K562 (cell line): ENCODE data around the gene CRYBG1. TPM values are rescaled to one million over a fixed set of nuclear protein-coding genes. Genes with fewer than 3 reads are reported as not detected.
A peak's percentile ranks its signal among the peaks of the same experiment; 100 is the strongest.

Experiments
- ATAC-seq: fragments of 200-7000 bp; cut with Tn5 transposase; 3 replicates; pipeline ENCODE4 v1.9.1; 2020; ENCODE audit warnings: moderate library complexity
- BruUV-seq: library from RNA; stranded (reverse); fragments of 400-500 nt; replicated peaks from 2 replicates; lab custom pipeline; 2021; lab: Mats Ljungman, UMichigan
- CTCF ChIA-PET: fragments of 300-600 bp; formaldehyde crosslinking; extraction: SDS; loops from one replicate; lab custom pipeline; 2021; ENCODE audit warnings: low intra/inter-chr PET ratio; lab: Yijun Ruan, JAX
- POLR2A ChIA-PET: fragments of 300-600, 350-650 bp; sonication (Branson Sonifier 250); formaldehyde crosslinking; extraction: SDS; loops from one replicate; lab custom pipeline; 2021; ENCODE audit warnings: antibody characterized with exemption, inconsistent platforms; lab: Yijun Ruan, JAX
- DNase-seq, 4 experiments: peaks; one replicate each; pipeline versions ENCODE4 v3.0.0 to v3.0.0-alpha.2; 2011 to 2018; ENCODE audit warnings: low spot score in 3 of 4, mixed read lengths in 3 of 4; ENCODE audit errors: extremely low read depth in 1 of 4
- FAIRE-seq: peaks from 2 replicates; lab custom pipeline; 2011; peaks lifted over from hg19 to GRCh38; lab: Jason Lieb, UNC
- H2AFZ ChIP-seq: 2 replicates; pipeline ENCODE4 v1.6.0; 2011; ENCODE audit warnings: low read depth, low read length, control low read depth, inconsistent platforms
- H3K27ac ChIP-seq: fragments of 200-600 bp; 3 replicates; pipeline ENCODE4 v1.8.0; 2011; ENCODE audit warnings: low read depth, mild to moderate bottlenecking, control low read depth, inconsistent platforms, low read length, moderate library complexity, mixed read lengths; ENCODE audit errors: extremely low read depth
- H3K27me3 ChIP-seq, 2 experiments: fragments of 300-600 bp in 1 of 2; 2 replicates in 1 of 2; 3 replicates in 1 of 2; pipeline versions ENCODE4 v1.6.0 to v1.8.0; 2011; ENCODE audit warnings: inconsistent platforms in 2 of 2, low read length in 2 of 2, mild to moderate bottlenecking in 1 of 2, mixed read lengths in 1 of 2, moderate library complexity in 1 of 2; ENCODE audit not compliant: control insufficient read depth in 2 of 2, insufficient read depth in 2 of 2
- H3K36me3 ChIP-seq: fragments of 300-600 bp; 3 replicates; pipeline ENCODE4 v1.8.0; 2011; ENCODE audit warnings: mild to moderate bottlenecking, low read length, inconsistent platforms; ENCODE audit not compliant: control insufficient read depth, insufficient read depth
- H3K4me1 ChIP-seq, 2 experiments: fragments of 200-600 bp in 1 of 2; replicated peaks in 1 of 2; 2 replicates in 1 of 2; 3 replicates in 1 of 2; pipeline versions ENCODE4 v1.5.1 to v1.8.0; 2011; ENCODE audit warnings: inconsistent platforms in 2 of 2, low read length in 2 of 2, mild to moderate bottlenecking in 1 of 2, mixed read lengths in 1 of 2, moderate library complexity in 1 of 2; ENCODE audit not compliant: control insufficient read depth in 2 of 2, insufficient read depth in 2 of 2
- H3K4me2 ChIP-seq: 2 replicates; pipeline ENCODE4 v1.6.1; 2011; ENCODE audit warnings: low read length, control low read depth, inconsistent platforms, mixed read lengths; ENCODE audit not compliant: insufficient read depth
- H3K4me3 ChIP-seq: fragments of 200-600 bp; sonication (generic), shearing (Covaris generic); 2 replicates; pipeline ENCODE4 v1.5.1; 2016; ENCODE audit warnings: control low read depth, inconsistent platforms
- H3K79me2 ChIP-seq: fragments of 200-600 bp; 3 replicates; pipeline ENCODE4 v1.8.0; 2011; ENCODE audit warnings: low read length, inconsistent platforms; ENCODE audit not compliant: control insufficient read depth, insufficient read depth
- H3K9ac ChIP-seq, 2 experiments: 2 replicates each; pipeline versions ENCODE4 v1.6.0 to v1.6.1; 2011; ENCODE audit warnings: low read depth in 2 of 2, low read length in 2 of 2, control low read depth in 1 of 2, inconsistent platforms in 1 of 2, mild to moderate bottlenecking in 1 of 2, mixed read lengths in 1 of 2; ENCODE audit not compliant: insufficient read depth in 1 of 2
- H3K9me1 ChIP-seq: one replicate; pipeline ENCODE4 v1.6.0; 2011; ENCODE audit warnings: inconsistent platforms, mild to moderate bottlenecking, low read length, moderate library complexity; ENCODE audit not compliant: control insufficient read depth, insufficient read depth
- H3K9me3 ChIP-seq: replicated peaks from 2 replicates; pipeline ENCODE4 v1.5.1; 2011; ENCODE audit warnings: low read depth, low read length, inconsistent platforms; ENCODE audit not compliant: control insufficient read depth, insufficient read depth
- H4K20me1 ChIP-seq: replicated peaks from 2 replicates; pipeline ENCODE4 v1.6.1; 2011; ENCODE audit warnings: low read length, inconsistent platforms, mixed read lengths; ENCODE audit not compliant: control insufficient read depth, insufficient read depth
- DACH1 ChIP-seq: fragments of 450-650 bp; IDR thresholded peaks from 2 replicates; pipeline ENCODE4 v1.6.1; 2018; ENCODE audit not compliant: partially characterized antibody
- EHMT2 ChIP-seq: fragments of 450-650 bp; IDR thresholded peaks from 2 replicates; pipeline ENCODE4 v1.6.1; 2018; ENCODE audit warnings: antibody characterized with exemption
- EWSR1 ChIP-seq: fragments of 450-650 bp; IDR thresholded peaks from 2 replicates; pipeline ENCODE4 v1.6.1; 2018; ENCODE audit warnings: borderline replicate concordance, mild to moderate bottlenecking, low read depth, moderate library complexity; ENCODE audit not compliant: partially characterized antibody
- HOXB6 ChIP-seq: fragments of 250-450 bp; sonication (Bioruptor Pico); IDR thresholded peaks from 2 replicates; pipeline ENCODE4 v1.5.1; 2022; ENCODE audit warnings: mild to moderate bottlenecking, borderline replicate concordance
- JUNB ChIP-seq: fragments of 450-650 bp; formaldehyde crosslinking; conservative IDR thresholded peaks from 2 replicates; pipeline ENCODE4 v1.4.0; 2020; ENCODE audit warnings: mild to moderate bottlenecking
- NR3C1 ChIP-seq: sonication (generic); formaldehyde crosslinking; IDR thresholded peaks from 2 replicates; pipeline ENCODE4 v1.8.1; 2022; ENCODE audit warnings: missing genetic modification reagents
- POLR3G ChIP-seq: IDR thresholded peaks from 2 replicates; pipeline ENCODE4 v1.6.1; 2011; ENCODE audit not compliant: insufficient read length, insufficient replicate concordance; ENCODE audit errors: extremely low read depth
- RBM34 ChIP-seq: fragments of 200-400 bp; formaldehyde crosslinking; IDR thresholded peaks from 2 replicates; pipeline ENCODE4 v1.6.1; 2018; ENCODE audit warnings: low read length, borderline replicate concordance; ENCODE audit not compliant: insufficient read depth
- SMC3 ChIP-seq: conservative IDR thresholded peaks from 2 replicates; pipeline ENCODE4 v1.6.1; 2011; ENCODE audit warnings: low read depth, low read length, improper control_type of control experiment; ENCODE audit not compliant: insufficient read depth
- TEAD2 ChIP-seq: fragments of 450-650 bp; IDR thresholded peaks from 2 replicates; pipeline ENCODE4 v1.6.1; 2016; ENCODE audit warnings: missing genetic modification characterization, control low read depth, missing compliant biosample characterization
- TEAD4 ChIP-seq, 2 experiments: sonication (generic) in 1 of 2; formaldehyde crosslinking in 1 of 2; IDR thresholded peaks; 2 replicates each; pipeline versions ENCODE4 v1.6.1 to v1.8.0; 2012 to 2022; ENCODE audit warnings: borderline replicate concordance in 1 of 2, inconsistent platforms in 1 of 2, low read length in 1 of 2, mild to moderate bottlenecking in 1 of 2, missing genetic modification reagents in 1 of 2
- TSC22D4 ChIP-seq: fragments of 450-650 bp; IDR thresholded peaks from 2 replicates; pipeline ENCODE4 v1.6.1; 2016; ENCODE audit warnings: missing genetic modification characterization, missing biosample characterization, control low read depth
- ZFPM2 ChIP-seq: fragments of 250-450 bp; sonication (Bioruptor Pico); IDR thresholded peaks from 2 replicates; pipeline ENCODE4 v1.5.1; 2022; ENCODE audit warnings: mild to moderate bottlenecking
- ZNF354B ChIP-seq: fragments of 250-450 bp; sonication (Bioruptor Pico); IDR thresholded peaks from 2 replicates; pipeline ENCODE4 v1.4.0; 2020
- ZNF445 ChIP-seq: fragments of 250-450 bp; sonication (Bioruptor Pico); IDR thresholded peaks from 2 replicates; pipeline ENCODE4 v1.4.0; 2020; ENCODE audit warnings: low read depth, mild to moderate bottlenecking, moderate library complexity
- ZNF764 ChIP-seq: fragments of 250-450 bp; sonication (Bioruptor Pico); IDR thresholded peaks from 2 replicates; pipeline ENCODE4 v1.4.0; 2020; ENCODE audit warnings: low read depth, mild to moderate bottlenecking, moderate library complexity
- WGBS: fragments of 100-300 bp; shearing (Covaris generic); methylation state at CpG from one replicate; pipeline ENCODE4 v1.1.6; 2016; ENCODE audit warnings: low coverage, mixed read lengths; ENCODE audit not compliant: insufficient coverage; ENCODE audit errors: missing lambda C conversion rate; 5-methylcytosine and 5-hydroxymethylcytosine counted together
- in situ Hi-C: fragments of 300-500 bp; cut with MboI; formaldehyde crosslinking; loops from 4 replicates; pipeline ENCODE4 v1.15.0; 2018; ENCODE audit warnings: inconsistent platforms, mixed read lengths
- intact Hi-C: fragments of 100-400 bp; cut with micrococcal nuclease; formaldehyde crosslinking; loops from 2 replicates; pipeline ENCODE4 v1.14.2; 2022
- polyA plus RNA-seq, 8 experiments: library from polyadenylated mRNA; depleted of rRNA in 4 of 8; stranded (reverse) in 5 of 8; unstranded in 3 of 8; fragments of >200 nt; fragmentation: Nextera tagmentation in 2 of 8; fragmentation: Illumina TruSeq in 1 of 8; extraction: Ambion mirVana in 2 of 8; extraction: Trizol in 1 of 8; gene quantifications; 2 replicates each; pipeline versions ENCODE4 v1.2.1 to v1.2.3, GENCODE V29; 2011 to 2014; ENCODE audit warnings: inconsistent platforms in 1 of 8, missing spikeins in 1 of 8
- total RNA-seq, 7 experiments: library from RNA; depleted of rRNA in 6 of 7; stranded (reverse); fragments of >200 nt in 6 of 7; fragmentation: Illumina TruSeq in 2 of 7; extraction: Trizol in 2 of 7; gene quantifications; 2 replicates each; pipeline versions ENCODE4 v1.2.1 to v1.2.3, GENCODE V29; 2011 to 2021; ENCODE audit warnings: low replicate concordance in 1 of 7
- TF ChIP-seq, protein P1 (sequence below): sonication (generic); formaldehyde crosslinking; IDR thresholded peaks from 2 replicates; pipeline ENCODE4 v1.8.0; 2023; ENCODE audit warnings: mild to moderate bottlenecking, missing genetic modification reagents
- TF ChIP-seq, protein P2 (sequence below): sonication (generic); IDR thresholded peaks from 2 replicates; pipeline ENCODE4 v1.6.1; 2016
- TF ChIP-seq, protein P3 (sequence below): sonication (generic); formaldehyde crosslinking; IDR thresholded peaks from 2 replicates; pipeline ENCODE4 v1.8.0; 2022; ENCODE audit warnings: mild to moderate bottlenecking, missing genetic modification reagents, borderline replicate concordance

The CRYBG1 gene
- total and polyA plus RNA-seq, 9 of the 15 experiments (the other 6 are each of a cell fraction or from before 2014, with no cell fraction given), result 0.07 to 0.47 (median 0.11) TPM

DNA sequence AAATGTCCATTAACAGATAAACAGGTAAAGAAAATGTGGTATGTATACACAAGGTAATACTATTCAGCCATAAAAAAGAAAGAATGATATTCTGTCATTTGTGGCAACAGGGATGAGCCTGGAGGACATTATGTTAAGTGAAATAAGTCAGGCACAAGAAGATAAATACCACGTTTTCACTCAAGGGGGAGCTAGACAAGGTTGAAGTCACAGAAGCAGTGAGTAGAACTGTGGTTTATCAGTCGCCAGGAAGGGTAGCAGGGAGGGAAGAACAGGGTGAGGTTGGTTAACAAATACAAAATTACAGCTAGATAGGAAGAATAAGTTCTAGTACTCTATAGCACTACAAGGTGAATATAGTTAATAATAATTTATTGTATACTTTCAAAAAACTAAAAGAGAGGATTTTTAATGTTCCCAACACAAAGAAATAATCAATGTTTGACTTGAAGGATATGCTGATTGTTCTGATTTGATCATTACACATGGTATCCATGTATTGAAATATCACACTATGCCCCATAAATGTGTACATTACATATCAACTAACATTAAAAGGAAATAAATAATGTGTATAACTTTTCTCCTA is 247.7 kb downstream of the CRYBG1 start:
- ChIA-PET CTCF (interaction anchor here (1.6 kb wide), 1 partner anchor 371 kb away, joined by 9 read pairs; no protein-coding TSS in a partner anchor), POLR2A (interaction anchor here (1.0 kb wide), 1 partner anchor 11 kb away, joined by 3 read pairs; no protein-coding TSS in a partner anchor)
- Histone ChIP-seq H3K4me1 (no peaks in the 10 kb centered on the region), H3K36me3 (peaks cover 2% of the 10 kb centered on the region; the same call in 1 of the 3 replicates), H3K4me3 (no peak overlapping the region), H3K27ac (no peak overlapping the region), H3K79me2 (no peaks in the 10 kb centered on the region), H4K20me1 (no peaks in the 10 kb centered on the region), H3K27me3 (no peaks in the 10 kb centered on the region), H3K9me3 (no peaks in the 10 kb centered on the region), H2AFZ (no peak overlapping the region), H3K9ac (no peak overlapping the region), H3K9me1 (no peaks in the 10 kb centered on the region), H3K4me2 (no peak overlapping the region)
- BruUV-seq, result no TSS peak
- intact Hi-C loops, result loop anchor here (1.0 kb wide), 1 partner anchor 371 kb away; no protein-coding TSS in a partner anchor
- 0% methylated on average over 2 of the region's 2 CpGs for WGBS
- ATAC-seq (peak; percentile 94), FAIRE-seq (peak; percentile 83), DNase-seq (peak; percentile 46 to 74 (median 55))
- in situ Hi-C loops, result no loop called here
- no peak for TF ChIP-seq NR3C1
- no peak for TF ChIP-seq EWSR1
- no peak for TF ChIP-seq ZFPM2 (CRISPR knock-in tag)
- TF ChIP-seq, protein P1, sequence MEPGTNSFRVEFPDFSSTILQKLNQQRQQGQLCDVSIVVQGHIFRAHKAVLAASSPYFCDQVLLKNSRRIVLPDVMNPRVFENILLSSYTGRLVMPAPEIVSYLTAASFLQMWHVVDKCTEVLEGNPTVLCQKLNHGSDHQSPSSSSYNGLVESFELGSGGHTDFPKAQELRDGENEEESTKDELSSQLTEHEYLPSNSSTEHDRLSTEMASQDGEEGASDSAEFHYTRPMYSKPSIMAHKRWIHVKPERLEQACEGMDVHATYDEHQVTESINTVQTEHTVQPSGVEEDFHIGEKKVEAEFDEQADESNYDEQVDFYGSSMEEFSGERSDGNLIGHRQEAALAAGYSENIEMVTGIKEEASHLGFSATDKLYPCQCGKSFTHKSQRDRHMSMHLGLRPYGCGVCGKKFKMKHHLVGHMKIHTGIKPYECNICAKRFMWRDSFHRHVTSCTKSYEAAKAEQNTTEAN, result no peak
- TF ChIP-seq JUNB (CRISPR knock-in tag), result no peak
- peak; percentile 83 for TF ChIP-seq EHMT2
- TF ChIP-seq DACH1, result no peak
- no peak for TF ChIP-seq ZNF445 (CRISPR knock-in tag)
- no peak for TF ChIP-seq RBM34
- TF ChIP-seq, protein P2, sequence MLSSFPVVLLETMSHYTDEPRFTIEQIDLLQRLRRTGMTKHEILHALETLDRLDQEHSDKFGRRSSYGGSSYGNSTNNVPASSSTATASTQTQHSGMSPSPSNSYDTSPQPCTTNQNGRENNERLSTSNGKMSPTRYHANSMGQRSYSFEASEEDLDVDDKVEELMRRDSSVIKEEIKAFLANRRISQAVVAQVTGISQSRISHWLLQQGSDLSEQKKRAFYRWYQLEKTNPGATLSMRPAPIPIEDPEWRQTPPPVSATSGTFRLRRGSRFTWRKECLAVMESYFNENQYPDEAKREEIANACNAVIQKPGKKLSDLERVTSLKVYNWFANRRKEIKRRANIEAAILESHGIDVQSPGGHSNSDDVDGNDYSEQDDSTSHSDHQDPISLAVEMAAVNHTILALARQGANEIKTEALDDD, result peak; percentile 64; the same call in 1 of the 2 replicates
- TF ChIP-seq, protein P3, sequence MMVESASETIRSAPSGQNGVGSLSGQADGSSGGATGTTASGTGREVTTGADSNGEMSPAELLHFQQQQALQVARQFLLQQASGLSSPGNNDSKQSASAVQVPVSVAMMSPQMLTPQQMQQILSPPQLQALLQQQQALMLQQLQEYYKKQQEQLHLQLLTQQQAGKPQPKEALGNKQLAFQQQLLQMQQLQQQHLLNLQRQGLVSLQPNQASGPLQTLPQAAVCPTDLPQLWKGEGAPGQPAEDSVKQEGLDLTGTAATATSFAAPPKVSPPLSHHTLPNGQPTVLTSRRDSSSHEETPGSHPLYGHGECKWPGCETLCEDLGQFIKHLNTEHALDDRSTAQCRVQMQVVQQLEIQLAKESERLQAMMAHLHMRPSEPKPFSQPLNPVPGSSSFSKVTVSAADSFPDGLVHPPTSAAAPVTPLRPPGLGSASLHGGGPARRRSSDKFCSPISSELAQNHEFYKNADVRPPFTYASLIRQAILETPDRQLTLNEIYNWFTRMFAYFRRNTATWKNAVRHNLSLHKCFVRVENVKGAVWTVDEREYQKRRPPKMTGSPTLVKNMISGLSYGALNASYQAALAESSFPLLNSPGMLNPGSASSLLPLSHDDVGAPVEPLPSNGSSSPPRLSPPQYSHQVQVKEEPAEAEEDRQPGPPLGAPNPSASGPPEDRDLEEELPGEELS (CRISPR knock-in tag), result no peak
- no peak for TF ChIP-seq TEAD2 (tag)
- TF ChIP-seq SMC3, result 0 out of 2 replicates have a peak, but pooled peaks have one; percentile 36
- TF ChIP-seq ZNF354B, result no peak
- no peak for TF ChIP-seq TSC22D4 (tag)
- TF ChIP-seq HOXB6, result no peak
- peak; percentile 25; the same call in 1 of the 2 replicates for TF ChIP-seq TEAD4 (IDR thresholded peaks at IDR 0.05; ENCODE audit: low read length)
- TF ChIP-seq TEAD4 (CRISPR knock-in tag; IDR thresholded peaks at IDR 0.05; ENCODE audit: borderline replicate concordance), result no peak
- TF ChIP-seq ZNF764 (CRISPR knock-in tag), result no peak
- no peak for TF ChIP-seq POLR3G
